Mesenteric fat pad (tissue), 1 donor: ENCODE measurements around the gene BPIFB4. TPM values are rescaled to one million over a fixed set of nuclear protein-coding genes. Genes with fewer than 3 reads are reported as not detected.
"Not testable (repeated sequence)": the region's sequence is repeated elsewhere in the genome, so short reads cannot be mapped to it uniquely, and the experiment has no call there.

Experiments used
- DNase-seq: peaks from one replicate; pipeline ENCODE4 v3.0.0-alpha.2; 2020; ENCODE audit warnings: low spot score
- long read RNA-seq: library from polyadenylated mRNA; unstranded; transcript quantifications from one replicate; pipeline ENCODE4 v2.0.0, GENCODE V29; 2020
- total RNA-seq: library from RNA; stranded (reverse); fragmentation: NEBNext Ultra II Directional; extraction: Animal tissue kit (Norgen Biotek cat#: 25700); gene quantifications from one replicate; pipeline ENCODE4 v1.2.1, GENCODE V29; 2021
- donor health status: DM: yes; HTN: yes; CAD: no.

The BPIFB4 gene
- not detected for total RNA-seq
- long read RNA-seq: 0 reads

DNA sequence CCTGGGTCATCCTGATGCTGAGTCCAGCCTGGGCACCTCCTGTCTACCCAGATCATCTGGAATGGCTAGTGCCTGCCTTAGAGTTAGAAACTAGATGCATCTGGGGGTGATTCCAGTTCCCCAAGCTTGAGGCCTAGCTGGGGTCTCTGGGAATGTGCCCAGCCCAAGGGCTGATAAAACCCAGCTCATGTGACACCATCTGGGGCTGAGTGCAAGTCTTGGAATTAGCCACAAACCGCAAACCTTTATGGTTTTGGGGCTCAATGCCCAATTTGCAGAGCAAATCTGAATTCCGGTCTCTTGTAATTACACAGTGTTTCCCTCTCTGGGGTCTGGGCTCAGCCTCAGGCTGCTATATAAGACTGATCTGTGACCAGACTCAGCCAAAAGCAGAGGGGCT lies at the start of gene BPIFB4:
Gene BPIFB4 (plus strand): TSS at position 385 of the 400 bp plus-strand sequence. CDS start 1,884 bp downstream, outside the sequence.
- no peak for DNase-seq

DNA sequence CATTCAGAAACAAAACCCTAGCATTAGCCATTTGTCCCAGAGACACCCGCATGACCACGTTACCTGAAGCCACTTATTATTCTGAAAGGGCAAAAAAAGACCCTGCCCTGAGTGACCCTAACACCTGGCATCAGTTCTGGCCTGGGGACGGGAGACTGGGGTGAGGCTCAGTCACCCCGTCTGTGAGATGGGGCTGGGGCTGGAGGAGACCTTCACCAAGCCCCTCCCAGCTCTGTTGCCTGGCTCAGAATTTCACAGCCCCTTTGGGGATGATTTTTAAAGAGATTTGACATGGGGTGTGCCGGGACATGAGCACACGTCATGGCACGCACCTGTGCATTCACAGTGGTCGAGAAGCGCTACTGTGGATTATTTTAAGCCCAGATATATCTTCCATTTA lies 49.4 kb upstream of the BPIFB4 start:
- no peak for DNase-seq

DNA sequence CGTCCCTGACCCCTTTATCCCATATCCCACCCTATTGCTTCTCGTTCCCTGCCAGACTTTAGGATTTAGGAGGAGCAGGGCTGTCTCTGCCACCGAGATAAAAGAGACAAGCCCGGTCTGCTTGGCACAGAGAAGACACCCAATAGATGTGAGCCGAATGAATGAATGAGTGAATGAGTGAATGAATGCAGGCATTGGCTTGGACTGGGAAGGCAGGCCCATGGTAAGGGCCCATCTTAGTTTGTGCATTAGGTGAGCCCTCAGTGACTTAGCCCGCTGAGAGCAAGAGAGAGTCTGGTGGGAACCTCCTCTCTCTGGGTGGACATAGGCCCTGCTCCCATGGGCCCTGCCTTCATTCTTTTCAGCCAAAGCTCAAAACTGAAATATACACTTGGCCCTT lies 48.9 kb upstream of the BPIFB4 start:
- no peak for DNase-seq

DNA sequence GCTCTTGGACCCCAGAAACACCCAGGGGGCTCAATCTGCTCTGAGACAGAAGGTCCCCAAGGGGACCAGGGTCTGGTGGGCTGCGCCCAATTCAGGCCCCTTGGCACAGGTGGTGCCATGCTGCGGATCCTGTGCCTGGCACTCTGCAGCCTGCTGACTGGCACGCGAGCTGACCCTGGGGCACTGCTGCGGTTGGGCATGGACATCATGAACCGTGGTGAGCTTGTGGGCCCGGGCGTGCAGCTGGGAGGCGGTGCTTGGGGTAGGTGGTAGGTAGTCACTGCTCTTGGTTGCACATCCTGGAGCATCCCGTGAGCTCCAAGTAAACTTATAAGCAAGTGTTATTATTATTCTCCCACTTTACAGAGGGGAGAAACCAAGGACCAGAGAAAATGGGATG lies 47.9 kb upstream of the BPIFB4 start, which contains the start of gene BPIFB6:
Gene BPIFB6 (plus strand): TSS at position 118 of the 400 bp plus-strand sequence. CDS start 0 bp downstream, at position 118.
- DNase-seq: no peak

DNA sequence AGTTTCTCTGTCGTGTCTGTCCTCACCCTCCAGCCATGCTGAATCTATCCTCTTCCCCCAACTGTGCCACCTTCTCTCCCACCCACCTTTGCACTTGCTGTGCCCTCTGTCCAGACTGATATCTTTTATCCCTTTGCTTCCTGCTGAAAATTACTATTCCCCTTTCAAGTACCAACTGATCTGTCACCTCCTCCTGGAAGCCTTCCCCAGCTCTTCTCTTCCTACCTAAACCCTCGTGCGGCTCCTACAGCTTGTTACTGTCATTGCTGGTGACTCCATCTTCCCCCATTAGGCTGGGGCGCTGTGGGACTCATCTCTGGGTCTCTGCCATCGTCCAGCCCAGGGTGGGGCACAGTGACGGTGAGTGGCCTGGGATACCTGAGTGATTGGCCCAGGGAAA lies 46.9 kb upstream of the BPIFB4 start:
- DNase-seq: no peak

DNA sequence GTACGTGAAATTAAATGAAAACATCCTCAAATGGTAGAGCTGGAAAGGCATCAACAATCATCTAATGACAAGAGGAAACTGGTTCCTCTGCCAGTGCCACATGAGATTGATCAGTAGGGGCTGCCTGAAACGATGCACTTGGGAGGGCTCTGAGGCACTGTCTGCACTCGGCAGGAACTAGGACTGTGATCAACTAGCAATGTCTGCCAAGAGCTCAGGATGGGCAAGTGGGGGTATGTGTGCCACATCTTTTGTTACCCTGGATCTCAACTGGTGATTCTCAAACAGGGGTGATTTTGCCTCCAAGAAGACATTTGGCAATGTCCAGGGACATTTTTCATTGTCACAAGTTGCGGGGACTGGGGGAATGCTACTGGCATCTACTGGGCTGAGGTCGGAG lies 46.1 kb upstream of the BPIFB4 start:
- DNase-seq: no peak

DNA sequence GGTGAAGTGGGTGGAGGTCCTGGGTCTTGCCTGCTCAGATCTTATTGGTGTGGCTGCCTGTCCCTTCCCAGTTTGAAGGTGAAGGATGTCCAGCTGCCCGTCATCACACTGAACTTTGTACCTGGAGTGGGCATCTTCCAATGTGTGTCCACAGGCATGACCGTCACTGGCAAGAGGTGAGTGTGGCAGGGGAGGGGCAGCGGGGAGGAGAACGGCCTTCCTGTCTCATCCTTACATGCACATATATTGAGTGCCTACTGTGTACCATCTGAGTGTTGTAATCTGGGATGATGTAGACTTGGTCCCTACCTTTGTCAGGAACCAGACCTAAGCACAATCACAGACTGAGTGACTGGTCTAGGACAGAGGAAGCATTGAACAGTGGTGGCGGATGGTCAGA lies 45.3 kb upstream of the BPIFB4 start:
- no peak for DNase-seq

DNA sequence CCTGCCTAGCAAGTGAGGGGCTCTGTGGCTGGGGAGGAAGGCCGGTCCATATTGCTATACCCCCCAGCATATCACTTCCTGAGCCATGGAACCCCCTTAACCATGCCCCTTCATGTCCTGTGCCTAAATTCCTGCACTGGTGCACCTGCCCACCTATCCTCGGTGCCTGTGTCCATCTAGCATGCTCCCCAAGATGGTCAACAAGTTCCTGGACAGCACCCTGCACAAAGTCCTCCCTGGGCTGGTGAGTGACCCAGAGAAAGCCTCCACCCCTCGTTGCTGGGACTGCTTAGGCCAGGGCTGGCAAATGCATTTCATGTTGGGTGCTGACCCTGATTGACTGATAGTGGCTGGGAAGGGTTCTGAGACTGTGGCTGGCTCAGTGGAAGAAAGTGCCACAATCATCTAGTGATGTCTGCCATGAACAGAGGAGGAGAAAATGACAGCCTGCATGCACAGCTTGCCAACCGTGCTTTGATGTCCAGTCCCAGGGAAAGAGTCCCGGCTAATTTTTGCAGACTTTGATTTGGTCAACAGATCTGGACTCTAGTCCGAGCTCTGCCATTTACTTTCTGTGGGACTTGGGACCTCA lies 44.4 kb upstream of the BPIFB4 start:
- no peak for DNase-seq

DNA sequence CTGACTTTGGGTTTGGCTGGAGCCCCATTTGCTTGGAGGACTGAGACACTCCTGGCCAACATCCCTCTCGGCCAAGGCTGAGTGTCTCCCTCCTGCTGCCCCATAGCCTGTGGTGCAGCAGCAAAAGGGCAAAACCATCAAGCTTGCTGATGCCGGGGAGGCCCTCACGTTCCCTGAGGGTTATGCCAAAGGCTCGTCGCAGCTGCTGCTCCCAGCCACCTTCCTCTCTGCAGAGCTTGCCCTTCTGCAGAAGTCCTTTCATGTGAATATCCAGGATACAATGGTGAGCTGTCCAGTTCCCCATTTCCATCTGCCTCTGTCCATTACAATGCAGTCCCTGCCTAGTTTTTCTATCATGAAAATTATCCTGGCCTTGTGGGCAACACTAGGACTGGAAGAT lies 42.0 kb upstream of the BPIFB4 start:
- no peak for DNase-seq

DNA sequence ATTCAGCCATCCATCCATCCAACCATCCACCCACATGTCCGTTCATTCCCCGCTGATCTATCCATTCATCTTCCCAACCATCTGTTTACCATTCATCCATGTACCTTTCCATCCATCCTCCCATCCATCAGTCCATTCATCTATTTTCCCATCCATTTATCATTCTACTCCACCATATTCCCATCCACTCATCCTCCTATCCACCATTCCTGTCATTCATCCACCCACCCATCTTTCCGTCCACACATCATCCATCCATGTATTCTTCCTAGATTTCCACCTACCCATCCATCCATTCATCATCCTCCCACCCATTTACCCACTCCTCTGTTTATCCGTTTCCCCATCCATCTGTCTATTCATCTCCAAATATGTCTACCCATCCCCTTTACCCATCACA lies 41.2 kb upstream of the BPIFB4 start:
- DNase-seq: no peak

DNA sequence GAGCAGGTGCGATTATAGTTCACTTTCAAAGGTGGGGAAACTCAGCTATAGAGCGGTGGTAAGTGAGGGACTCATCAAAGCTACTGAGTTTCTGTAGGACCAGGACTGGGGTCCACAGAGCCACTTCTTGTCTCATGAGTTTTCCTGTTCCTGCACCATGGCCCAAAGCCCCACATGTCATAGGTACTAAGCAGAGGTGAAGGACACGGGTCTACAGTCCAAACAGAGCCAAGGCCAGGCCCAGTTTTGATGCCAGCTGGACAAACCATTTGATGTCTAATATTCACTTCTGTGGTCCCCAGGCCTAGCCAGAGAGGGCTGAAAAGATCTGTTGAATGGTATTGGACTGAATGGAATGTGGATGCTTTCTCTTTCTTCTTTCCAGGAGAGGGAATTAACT lies 37.0 kb upstream of the BPIFB4 start:
- no peak for DNase-seq

DNA sequence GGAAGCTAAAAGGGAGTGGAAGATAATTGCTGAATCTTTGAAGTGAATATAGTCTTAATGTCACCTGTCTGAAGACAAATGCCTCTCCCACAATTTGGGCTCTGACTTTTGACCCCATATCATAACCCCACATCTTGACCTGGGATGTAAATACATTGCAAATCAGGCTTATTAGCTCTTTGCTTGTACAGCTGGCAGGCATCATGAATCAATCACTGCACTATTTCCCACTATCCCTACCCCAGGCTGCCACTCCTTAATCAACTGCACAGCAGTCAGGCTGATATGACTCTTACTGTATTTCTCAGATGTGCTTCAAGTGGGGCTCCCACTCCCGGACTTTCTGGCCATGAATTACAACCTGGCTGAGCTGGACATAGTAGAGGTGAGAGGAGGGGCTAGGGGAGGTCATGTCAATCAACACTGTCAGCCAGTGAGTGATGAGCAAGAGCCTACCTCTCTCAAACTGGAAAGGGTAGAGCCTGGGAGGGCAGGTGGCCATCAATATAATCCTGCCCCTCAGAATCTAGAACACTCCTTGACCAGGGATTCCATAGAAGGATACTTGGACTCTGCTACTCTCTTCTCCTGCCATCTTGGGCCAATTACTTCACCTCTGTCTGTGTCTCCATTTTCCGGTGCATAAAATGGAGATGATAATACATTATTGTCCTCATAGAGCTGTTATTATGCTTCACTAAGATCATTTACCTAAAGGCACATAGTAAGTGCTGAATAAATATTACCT lies 36.3 kb upstream of the BPIFB4 start:
- DNase-seq: no peak

DNA sequence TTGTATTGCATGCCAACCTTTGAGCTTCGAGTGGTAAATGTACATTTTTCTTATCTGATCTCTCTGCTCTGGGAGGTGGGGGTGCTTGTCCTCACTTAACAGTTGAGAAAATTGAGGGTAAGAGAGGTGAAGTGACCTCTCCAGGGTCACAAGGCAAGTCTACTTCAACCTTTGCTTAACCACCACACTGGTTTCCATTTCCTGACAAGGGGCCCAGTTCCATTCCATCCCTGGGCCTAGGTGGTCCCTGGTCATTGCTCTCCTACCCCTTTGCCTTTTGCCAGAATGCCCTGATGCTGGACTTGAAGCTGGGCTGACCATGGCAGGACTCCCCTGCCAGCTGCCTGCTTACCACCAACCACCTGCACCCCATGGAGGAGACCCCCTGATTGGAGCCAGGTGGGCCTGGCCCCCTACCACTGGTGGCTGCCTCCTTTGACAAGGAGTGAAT lies 35.7 kb upstream of the BPIFB4 start:
- DNase-seq: no peak

DNA sequence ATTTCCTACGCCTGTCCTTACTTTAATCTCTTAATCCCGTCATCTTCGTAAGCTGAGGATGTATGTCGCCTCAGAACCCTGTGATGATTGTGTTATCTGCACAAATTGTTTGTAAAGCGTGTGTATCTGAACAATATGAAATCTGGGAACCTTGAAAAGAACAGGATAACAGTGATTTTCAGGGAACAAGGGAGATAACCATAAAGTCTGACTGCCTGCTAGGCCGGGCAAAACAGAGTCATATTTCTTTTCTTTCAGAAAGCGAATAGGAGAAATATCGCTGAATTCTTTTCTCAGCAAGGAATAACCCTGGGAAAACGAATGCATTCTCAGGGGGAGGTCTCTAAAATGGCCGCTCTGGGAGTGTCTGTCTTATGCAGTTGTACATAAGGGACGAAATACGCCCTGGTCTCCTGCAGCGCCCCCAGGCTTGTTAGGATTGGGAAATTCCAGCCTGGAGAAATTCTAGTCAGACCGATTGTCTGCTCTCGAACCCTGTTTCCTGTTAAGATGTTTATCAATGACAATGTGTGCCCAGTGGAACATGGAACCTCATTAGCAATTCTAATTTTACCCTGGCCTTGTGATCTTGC lies 34.2 kb upstream of the BPIFB4 start:
- DNase-seq: not testable (repeated sequence)

DNA sequence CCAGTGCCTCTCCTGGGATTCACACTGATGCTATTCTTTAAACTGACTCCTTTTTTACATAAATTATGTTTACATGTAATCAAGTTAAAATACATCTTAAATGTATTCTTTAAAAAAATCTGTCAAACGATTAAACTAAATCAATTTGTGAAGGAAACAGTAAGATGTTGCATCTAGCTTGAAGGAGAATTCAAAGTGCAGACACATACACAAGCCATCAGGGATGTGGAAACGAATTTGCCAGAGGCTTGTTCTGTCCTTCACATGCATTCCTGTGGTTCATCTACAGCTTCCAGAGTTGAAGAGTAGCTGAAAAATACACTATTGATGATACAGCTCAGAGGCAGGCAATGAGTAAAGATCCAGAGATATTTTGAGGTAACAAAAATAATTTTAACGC lies 33.0 kb upstream of the BPIFB4 start:
- DNase-seq: no peak

DNA sequence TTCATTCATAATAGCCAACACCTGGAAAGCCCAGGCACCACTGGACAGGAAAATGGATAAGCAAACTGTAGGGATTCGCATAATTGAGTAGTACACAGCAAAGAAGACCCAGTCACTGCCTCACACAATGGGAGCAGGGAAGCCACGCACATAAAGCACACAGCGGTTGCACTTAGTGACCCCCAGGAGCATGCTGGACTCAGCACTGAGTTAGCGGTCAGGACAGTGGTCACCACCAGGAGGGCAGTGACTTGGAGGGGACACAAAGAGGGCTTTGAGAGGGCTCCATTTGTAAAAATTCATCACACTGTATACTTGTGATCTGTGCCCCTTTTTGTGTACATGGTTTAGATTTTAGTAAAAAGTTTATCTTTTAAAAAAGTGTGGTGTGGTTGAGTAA lies 28.1 kb upstream of the BPIFB4 start:
- DNase-seq: no peak

DNA sequence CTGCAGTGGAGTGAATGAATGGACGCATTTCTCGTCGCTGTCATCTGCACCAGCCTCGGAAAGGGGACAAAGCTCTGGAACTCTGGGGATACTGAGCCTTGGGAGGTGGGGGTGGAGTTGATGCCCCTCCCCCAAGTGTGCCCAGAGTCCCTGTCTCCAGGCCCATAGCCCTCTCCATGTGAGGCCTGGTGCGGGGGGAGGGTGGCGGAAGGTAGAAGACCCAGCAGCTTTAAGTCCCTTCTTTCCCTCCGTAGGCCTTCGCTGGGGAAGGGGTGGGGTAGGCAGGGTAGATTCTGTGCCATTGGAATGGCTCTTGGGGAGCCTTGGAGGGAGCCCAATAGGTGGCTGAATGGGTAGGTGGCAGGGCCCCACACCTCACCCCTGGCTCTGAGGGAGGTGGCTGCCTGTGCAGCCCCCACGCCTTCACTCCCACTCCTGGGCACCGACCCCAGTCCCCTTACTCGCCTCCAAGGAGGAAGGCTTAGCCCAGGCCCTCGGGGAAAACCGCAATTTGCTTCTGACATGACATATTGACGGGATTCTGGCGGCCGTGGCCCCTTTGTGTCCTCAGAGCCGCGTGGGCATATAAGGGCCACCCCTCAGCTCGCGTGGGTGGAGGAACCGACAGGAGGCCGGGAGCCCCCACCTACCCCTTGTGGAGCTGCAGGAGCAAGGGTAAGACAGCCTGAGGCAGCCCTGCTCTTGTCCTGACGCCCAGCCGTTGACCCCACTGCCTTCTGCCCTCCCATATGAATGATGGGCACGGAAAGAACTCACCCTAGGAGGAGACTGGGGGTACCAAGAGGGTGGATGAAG lies 25.9 kb upstream of the BPIFB4 start, which contains the start of gene BPIFB3:
Gene BPIFB3 (plus strand): TSS at position 613 of the 816 bp plus-strand sequence. CDS start 1,533 bp downstream, outside the sequence.
- DNase-seq: no peak

DNA sequence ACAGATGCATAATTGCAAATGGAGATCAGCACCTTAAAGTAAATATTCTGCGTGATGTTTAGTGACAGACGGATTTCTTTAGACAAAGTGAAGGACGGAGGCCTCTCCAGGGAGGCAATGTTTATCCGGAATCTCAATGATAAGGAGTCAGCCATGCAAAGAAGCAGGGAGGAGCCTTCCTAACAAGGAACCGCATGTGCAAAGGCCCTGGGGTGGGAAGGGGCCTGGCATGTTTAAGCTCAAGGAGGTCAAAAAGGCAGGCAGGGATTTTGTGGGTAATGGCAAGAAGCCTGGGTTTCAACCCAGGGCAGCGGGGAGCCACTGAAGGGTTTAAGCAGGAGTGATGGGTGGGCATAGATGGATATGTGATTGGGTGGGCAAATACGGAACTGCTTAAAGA lies 25.1 kb upstream of the BPIFB4 start:
- no peak for DNase-seq

DNA sequence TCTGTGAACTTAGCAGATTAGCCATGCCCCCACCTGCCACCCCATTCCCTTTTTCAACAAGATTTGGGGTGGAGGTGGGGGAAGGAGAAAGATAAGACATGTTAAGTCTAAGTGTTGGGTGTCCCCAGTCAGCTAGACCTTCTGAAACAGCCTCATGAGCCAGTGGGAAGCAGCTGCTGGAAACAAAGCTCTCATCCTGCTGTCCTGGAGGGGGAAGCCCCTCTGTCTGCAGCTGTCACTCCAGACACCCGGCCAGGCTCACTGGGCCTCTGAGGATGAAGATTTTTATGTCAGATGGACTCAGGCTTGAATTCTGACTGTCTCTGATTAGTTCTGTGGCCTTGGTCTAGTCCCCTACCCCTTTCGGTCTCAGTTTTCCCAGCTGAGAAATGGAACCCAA lies 24.7 kb upstream of the BPIFB4 start:
- DNase-seq: no peak

DNA sequence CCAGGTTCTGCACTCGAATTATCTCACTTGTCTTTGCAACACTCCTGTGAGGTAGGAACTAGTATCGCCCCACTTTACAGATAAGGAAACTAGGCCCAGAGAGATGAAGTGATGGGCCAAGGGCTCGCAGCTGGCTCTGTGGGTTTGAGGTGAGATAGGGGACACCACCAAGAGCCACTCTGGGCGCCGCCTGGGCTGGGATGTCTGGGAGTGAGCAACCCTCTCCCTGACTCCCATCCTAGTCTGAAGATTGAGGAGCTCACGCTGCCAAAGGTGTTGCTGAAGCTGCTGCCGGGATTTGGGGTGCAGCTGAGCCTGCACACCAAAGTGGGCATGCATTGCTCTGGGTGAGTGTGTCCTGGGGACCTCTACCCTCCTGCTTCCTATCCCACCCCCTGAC lies 20.3 kb upstream of the BPIFB4 start:
- no peak for DNase-seq

DNA sequence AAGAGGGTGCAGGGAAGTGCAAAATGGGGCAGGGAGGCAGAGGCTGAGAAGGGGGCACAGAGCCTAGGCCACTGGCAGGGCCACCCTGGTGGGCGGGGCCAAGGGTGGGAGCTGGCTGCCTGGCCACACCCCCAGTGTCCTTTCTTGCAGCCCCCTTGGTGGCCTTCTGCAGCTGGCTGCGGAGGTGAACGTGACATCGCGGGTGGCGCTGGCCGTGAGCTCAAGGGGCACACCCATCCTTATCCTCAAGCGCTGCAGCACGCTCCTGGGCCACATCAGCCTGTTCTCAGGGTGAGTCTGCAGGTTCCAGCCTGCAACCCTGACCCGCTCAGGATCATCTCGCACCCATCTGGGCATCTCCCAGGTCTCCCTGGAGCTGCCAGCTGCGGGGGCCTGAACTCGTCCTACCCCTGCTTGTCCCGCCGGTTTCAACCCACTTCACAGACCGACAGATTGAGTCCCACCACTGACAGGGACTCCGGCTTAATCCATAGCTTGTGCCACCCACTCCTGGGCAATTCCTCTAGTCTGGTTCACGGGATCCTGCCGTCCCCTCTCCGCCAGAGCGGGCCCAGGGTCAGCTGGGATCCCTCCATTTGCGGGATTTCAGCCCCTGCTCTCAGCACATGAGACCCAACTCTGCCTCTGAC lies 19.6 kb upstream of the BPIFB4 start:
- no peak for DNase-seq
